ENCODE results near the gene KCNS3.
"Not testable (repeated sequence)": the region's sequence is repeated elsewhere in the genome, so short reads cannot be mapped to it uniquely, and the experiment has no call there.

The KCNS3 gene

DNA sequence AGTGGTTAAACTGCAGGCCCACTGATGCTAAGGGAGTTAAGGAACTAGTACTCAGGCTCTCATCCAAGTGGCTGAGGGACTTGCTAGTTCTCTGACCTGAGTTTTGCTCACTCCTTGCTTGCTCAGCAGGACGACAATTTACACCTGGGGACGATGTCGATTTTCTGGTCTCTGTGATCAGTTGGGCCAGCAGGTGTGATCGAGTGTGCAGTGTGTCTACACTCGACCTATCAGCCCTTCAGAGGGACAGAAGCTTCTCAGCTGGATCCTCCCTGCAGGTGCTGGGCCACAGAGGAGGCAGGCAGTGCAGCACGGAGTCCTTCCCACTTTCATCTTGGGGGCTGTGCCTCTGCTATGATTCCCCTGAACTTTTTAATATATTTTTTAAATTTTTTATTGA, 71.5 kb downstream of the KCNS3 start:
- no peak for DNase-seq

DNA sequence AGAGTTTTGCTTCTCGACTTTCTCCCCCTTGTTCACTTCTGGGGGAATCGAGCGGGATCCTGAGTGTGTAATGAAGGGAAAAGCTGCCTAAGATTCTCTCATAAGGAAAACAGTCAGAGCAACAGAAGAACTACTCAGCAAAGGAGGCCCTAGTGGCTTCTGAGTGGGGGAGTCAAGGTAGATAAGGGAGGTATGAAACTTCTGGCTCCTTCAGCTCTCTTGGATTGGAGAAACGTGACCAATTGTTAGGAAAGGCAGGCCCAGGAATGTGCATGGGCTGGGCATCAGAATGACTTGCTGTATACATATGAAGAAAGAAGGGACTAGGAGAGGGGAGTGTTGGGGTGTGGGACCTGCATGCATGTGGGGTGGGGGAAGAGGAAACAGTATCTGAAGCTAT, 73.1 kb downstream of the KCNS3 start:
- no peak for DNase-seq

DNA sequence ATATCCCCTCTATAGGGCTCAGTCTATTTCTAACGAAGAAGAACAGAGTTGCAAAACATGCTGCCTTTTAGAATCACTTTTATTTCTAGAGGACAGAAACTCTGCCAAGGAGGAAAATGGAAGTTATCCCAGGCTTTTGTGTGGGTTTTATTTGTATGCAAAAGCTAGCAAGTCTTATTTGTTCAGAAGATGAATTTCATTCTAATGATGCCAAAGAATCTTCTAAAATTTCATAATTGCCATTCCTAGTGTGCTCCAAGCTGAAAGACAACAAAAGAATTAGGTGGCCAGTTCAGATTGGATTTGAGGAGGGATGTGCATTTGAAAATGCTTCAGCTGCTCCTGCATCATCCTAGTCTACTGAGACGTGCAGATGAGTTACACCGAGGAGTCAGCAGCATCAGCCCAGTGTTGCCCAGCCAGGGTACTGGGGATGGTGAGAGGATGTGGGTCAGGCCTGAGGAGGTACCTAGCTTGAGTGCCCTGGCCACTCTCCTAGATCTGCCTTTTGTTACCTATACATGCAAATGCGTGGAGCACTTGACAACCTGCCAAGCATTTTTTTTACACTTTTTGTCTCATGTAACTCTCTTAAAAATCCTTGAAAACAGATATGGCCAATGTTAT, 80.1 kb downstream of the KCNS3 start:
- no peak for DNase-seq

DNA sequence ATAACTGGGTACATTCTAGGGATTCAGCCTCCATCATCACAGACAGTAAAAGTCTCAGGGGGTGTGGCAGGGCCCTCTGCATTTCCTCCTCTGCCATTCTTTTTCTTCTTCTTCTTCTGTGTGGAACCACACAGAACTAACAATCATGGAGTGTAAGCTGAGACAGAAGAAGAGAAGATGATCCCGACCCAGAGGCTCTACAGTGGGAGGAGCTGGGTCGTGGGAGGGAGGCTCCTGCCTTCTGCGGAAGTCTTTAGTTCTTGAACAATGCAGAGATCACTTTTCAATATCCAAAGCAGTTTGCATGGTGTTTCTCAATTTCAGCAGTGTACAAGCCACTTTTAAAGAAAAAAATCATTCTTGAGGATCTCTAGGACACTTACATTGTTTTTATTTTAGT, 80.9 kb downstream of the KCNS3 start:
- no peak for DNase-seq

- DNase-seq: no peak
Measured at GRCh38 chr2:17959833-17960232, 81.4 kb downstream of the KCNS3 start.

GRCh38 chr2:17960925-17961324, 82.5 kb downstream of the KCNS3 start:
- no peak for DNase-seq

GRCh38 chr2:17961789-17962188, 83.3 kb downstream of the KCNS3 start:
- no peak for DNase-seq

DNA sequence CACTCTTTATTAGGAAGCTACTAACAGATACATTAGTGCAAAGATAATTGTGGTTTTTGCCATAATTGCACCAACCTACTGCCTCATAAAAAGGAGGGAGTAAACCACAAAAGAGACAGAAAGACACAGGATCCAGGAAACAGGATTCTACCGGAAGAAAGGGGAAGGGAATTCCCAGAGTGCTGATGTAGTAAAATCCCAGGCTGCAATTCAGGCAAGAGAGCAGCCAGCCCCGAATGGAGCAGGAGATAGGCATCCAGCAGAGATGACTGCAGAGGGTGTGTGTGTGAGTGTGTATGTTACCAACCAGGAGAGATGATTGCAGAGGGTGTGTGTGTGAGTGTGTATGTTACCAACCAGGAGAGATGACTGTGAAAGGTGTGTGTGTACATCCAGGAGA, 84.4 kb downstream of the KCNS3 start:
- no peak for DNase-seq

DNA sequence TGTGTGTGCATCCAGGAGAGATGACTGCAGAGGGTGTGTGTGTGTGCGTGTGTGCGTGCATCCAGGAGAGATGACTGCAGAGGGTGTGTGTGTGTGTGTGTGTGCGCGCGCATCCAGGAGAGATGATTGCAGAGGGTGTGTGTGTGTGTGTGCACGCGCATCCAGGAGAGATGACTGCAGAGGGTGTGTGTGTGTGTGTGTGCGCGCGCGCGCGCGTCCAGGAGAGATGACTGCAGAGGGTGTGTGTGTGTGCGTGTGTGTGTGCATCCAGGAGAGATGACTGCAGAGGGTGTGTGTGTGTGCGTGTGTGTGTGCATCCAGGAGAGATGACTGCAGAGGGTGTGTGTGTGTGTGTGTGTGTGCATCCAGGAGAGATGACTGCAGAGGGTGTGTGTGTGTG, 85.1 kb downstream of the KCNS3 start:
- DNase-seq: not testable (repeated sequence)

DNA sequence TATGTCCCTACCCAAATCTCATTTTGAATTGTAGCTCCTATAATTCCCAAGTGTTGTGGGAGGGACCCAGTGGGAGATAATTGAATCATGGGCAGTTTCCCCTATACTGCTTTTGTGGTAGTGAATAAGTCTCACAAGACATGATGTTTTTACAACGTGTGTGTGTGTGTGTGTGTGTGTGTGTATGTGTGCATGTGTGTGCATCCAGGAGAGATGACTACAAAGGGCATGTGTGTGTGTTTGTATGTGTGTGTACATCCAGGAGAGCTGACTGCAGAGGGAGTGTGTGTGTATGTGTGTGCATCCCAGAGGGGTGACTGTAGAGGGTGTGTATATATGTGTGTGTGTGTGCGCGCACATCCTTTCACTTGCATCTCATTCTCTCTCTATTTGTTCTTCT, 86.7 kb downstream of the KCNS3 start:
- no peak for DNase-seq

- DNase-seq: no peak
Measured at GRCh38 chr2:17966798-17967197, 88.3 kb downstream of the KCNS3 start.

DNA sequence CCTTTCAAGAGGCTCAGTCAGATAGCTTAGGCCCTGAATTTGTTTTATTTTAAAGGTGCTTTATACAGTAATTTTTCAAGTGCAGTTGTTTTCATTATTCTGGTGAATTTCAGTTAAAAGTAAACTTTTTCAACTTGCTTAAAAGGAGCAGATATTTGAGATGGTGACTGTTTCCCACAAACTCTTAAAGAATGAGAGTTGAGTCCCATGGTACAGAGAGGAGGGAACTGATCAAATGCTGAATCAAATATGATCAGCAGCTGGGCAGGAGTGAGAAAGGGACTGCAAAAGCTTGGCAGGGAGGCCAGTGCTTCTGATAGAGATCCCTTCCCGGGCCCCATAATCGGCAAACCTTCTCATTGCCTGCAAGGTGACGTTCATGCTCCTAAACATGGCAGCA, 91.2 kb downstream of the KCNS3 start:
- no peak for DNase-seq

GRCh38 chr2:17971531-17972125, 93.2 kb downstream of the KCNS3 start:
- DNase-seq: no peak

- no peak for DNase-seq
Measured at GRCh38 chr2:17972991-17973390, 94.5 kb downstream of the KCNS3 start.

GRCh38 chr2:17975401-17975800, 96.9 kb downstream of the KCNS3 start:
- DNase-seq: no peak

- no peak for DNase-seq
Measured at GRCh38 chr2:17976871-17977746, 98.6 kb downstream of the KCNS3 start.

- no peak for DNase-seq
Measured at GRCh38 chr2:17979707-17980106, 101.2 kb downstream of the KCNS3 start.

- no peak for DNase-seq
Measured at GRCh38 chr2:17981936-17982335, 103.5 kb downstream of the KCNS3 start.

Data from suppressor macrophage treated with lipopolysaccharide for 1 hour (primary cell).